ENCODE results near the gene SDCCAG8.

GRCh38 chr1:243217349-243217748 lies 38.5 kb upstream of the SDCCAG8 start:
- TF ChIP-seq CTCF (IDR thresholded peaks at IDR 0.05; ENCODE audit: low read depth, low read length): no peak
- no peak for TF ChIP-seq POLR2A (IDR thresholded peaks at IDR 0.05; ENCODE audit: extremely low read depth, insufficient read length)
- TF ChIP-seq MYC (IDR thresholded peaks at IDR 0.05; ENCODE audit: low read depth, low read length): no peak
- no peak for TF ChIP-seq MAX (IDR thresholded peaks at IDR 0.05; ENCODE audit: low read depth, low read length)
